Measurements from ENCODE around the gene CCDC158. TPM values are rescaled to one million over a fixed set of nuclear protein-coding genes. Genes with fewer than 3 reads are reported as not detected.

Gene CCDC158
- total and polyA plus RNA-seq, 10 of the 15 experiments (the other 5 are each of a cell fraction or from before 2014, with no cell fraction given) = not detected

DNA sequence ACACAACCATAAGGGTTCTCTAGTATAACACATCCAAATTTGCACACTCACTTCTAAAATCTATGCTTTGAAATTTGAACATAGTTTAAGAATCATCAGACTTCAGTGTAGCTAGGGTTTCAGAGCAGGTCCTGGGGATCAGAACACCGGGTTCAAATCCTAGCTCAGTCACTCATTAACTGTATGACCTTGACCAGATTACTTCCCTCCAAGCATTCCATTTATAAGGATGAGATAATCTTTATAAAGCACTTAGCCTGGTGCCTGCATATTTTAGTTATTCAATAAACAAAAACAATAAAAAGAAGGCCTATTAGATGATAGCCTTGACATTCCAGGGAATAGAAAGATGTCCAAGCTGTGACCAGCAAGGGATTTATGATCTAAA is 119.2 kb downstream of the CCDC158 start:
- ChIA-PET CTCF (interaction anchor here (1.9 kb wide), 1 partner anchor 122 kb away, joined by 7 read pairs; no protein-coding TSS in a partner anchor), SMC1A (ENCODE audit: uncharacterized antibody, unreplicated experiment) (interaction anchor here (0.5 to 1.8 kb wide), 3 partner anchors 76 to 712 kb away, joined by 3 to 5 read pairs (median 5); no protein-coding TSS in a partner anchor), POLR2A (no interaction called here), RAD21 (ENCODE audit: unreplicated experiment) (interaction anchor here (1.5 kb wide), 1 partner anchor 121 kb away, joined by 4 read pairs; no protein-coding TSS in a partner anchor)
- H4K20me1 ChIP-seq (ENCODE audit: control insufficient read depth, insufficient read depth) = no peaks in the 10 kb centered on the region
- intact Hi-C loops (cut with micrococcal nuclease; ENCODE audit: unreplicated experiment) (loop anchor here (1.0 kb wide), 1 partner anchor 103 kb away; no protein-coding TSS in a partner anchor), in situ Hi-C loops (cut with MboI) (no loop called here)
- no peaks in the 10 kb centered on the region for H3K36me3 ChIP-seq (ENCODE audit: control insufficient read depth in 2 of 2, insufficient read depth in 2 of 2, low read length in 1 of 2)
- WGBS (ENCODE audit: insufficient coverage, insufficient replicate concordance, low lambda C conversion rate, missing lambda C conversion rate) = 0% methylated on average over 1 of the region's 1 CpG
- no peak overlapping the region for H3K9ac ChIP-seq (ENCODE audit: control insufficient read depth, insufficient read depth, low read length)
- DNase-seq (ENCODE audit: low read depth, low spot score) (no peak), FAIRE-seq (no peak), ATAC-seq (no peak)
- peak overlapping the region; percentile 64 for H3K4me2 ChIP-seq (ENCODE audit: control insufficient read depth, insufficient read depth)
- H3K4me3 ChIP-seq = no peak overlapping the region
- H3K4me1 ChIP-seq (ENCODE audit: control insufficient read depth, insufficient read depth, low read length) = peaks cover 24% of the 10 kb centered on the region
- BruUV-seq (replicated peaks) = no TSS peak
- TF ChIP-seq CREB1 (IDR thresholded peaks at IDR 0.05; ENCODE audit: low read depth) = no peak
- no peak for TF ChIP-seq POLR2AphosphoS2 (IDR thresholded peaks at IDR 0.05; ENCODE audit: low read depth, low read length)
- no peak for TF ChIP-seq SMC3 (IDR thresholded peaks at IDR 0.05; ENCODE audit: borderline replicate concordance, low read length)
- TF ChIP-seq, protein P1, sequence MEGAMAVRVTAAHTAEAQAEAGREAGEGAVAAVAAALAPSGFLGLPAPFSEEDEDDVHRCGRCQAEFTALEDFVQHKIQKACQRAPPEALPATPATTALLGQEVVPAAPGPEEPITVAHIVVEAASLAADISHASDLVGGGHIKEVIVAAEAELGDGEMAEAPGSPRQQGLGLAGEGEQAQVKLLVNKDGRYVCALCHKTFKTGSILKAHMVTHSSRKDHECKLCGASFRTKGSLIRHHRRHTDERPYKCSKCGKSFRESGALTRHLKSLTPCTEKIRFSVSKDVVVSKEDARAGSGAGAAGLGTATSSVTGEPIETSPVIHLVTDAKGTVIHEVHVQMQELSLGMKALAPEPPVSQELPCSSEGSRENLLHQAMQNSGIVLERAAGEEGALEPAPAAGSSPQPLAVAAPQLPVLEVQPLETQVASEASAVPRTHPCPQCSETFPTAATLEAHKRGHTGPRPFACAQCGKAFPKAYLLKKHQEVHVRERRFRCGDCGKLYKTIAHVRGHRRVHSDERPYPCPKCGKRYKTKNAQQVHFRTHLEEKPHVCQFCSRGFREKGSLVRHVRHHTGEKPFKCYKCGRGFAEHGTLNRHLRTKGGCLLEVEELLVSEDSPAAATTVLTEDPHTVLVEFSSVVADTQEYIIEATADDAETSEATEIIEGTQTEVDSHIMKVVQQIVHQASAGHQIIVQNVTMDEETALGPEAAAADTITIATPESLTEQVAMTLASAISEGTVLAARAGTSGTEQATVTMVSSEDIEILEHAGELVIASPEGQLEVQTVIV (IDR thresholded peaks at IDR 0.05; ENCODE audit: borderline replicate concordance, partially characterized antibody) = no peak
- no peak for TF ChIP-seq SREBF2 (IDR thresholded peaks at IDR 0.05; ENCODE audit: low read length)
- TF ChIP-seq, protein P2, sequence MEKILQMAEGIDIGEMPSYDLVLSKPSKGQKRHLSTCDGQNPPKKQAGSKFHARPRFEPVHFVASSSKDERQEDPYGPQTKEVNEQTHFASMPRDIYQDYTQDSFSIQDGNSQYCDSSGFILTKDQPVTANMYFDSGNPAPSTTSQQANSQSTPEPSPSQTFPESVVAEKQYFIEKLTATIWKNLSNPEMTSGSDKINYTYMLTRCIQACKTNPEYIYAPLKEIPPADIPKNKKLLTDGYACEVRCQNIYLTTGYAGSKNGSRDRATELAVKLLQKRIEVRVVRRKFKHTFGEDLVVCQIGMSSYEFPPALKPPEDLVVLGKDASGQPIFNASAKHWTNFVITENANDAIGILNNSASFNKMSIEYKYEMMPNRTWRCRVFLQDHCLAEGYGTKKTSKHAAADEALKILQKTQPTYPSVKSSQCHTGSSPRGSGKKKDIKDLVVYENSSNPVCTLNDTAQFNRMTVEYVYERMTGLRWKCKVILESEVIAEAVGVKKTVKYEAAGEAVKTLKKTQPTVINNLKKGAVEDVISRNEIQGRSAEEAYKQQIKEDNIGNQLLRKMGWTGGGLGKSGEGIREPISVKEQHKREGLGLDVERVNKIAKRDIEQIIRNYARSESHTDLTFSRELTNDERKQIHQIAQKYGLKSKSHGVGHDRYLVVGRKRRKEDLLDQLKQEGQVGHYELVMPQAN (conservative IDR thresholded peaks at IDR 0.05) = no peak
- no peak for TF ChIP-seq ATF7 (IDR thresholded peaks at IDR 0.05; ENCODE audit: low read depth)
- no peak for TF ChIP-seq IKZF1 (conservative IDR thresholded peaks at IDR 0.05)
- TF ChIP-seq HCFC1 (IDR thresholded peaks at IDR 0.05; ENCODE audit: low read length) = no peak
- TF ChIP-seq CHD1 (IDR thresholded peaks at IDR 0.05; ENCODE audit: low read depth, low read length) = no peak
- TF ChIP-seq KDM1A (IDR thresholded peaks at IDR 0.05; ENCODE audit: borderline replicate concordance) = no peak
- TF ChIP-seq, protein P3, sequence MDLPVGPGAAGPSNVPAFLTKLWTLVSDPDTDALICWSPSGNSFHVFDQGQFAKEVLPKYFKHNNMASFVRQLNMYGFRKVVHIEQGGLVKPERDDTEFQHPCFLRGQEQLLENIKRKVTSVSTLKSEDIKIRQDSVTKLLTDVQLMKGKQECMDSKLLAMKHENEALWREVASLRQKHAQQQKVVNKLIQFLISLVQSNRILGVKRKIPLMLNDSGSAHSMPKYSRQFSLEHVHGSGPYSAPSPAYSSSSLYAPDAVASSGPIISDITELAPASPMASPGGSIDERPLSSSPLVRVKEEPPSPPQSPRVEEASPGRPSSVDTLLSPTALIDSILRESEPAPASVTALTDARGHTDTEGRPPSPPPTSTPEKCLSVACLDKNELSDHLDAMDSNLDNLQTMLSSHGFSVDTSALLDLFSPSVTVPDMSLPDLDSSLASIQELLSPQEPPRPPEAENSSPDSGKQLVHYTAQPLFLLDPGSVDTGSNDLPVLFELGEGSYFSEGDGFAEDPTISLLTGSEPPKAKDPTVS (IDR thresholded peaks at IDR 0.05; ENCODE audit: low read depth, low read length) = no peak
- no peak for TF ChIP-seq CREM (IDR thresholded peaks at IDR 0.05; ENCODE audit: low read depth)
- TF ChIP-seq TCF12 (IDR thresholded peaks at IDR 0.05; ENCODE audit: low read depth, low read length) = no peak
- no peak for TF ChIP-seq GATAD2B (conservative IDR thresholded peaks at IDR 0.05; ENCODE audit: low read depth)
- no peak for TF ChIP-seq SMAD5 (IDR thresholded peaks at IDR 0.05; ENCODE audit: low read depth)
- H3K9me3 ChIP-seq (replicated peaks; ENCODE audit: control insufficient read depth, insufficient read depth, low read length) = peaks cover 11% of the 10 kb centered on the region
- peaks cover 5 to 6% of the 10 kb centered on the region in 2 experiments for H3K27me3 ChIP-seq (replicated peaks in 1 of 2; ENCODE audit: control insufficient read depth in 2 of 2, insufficient read depth in 2 of 2, low read length in 1 of 2)
- no peak overlapping the region for H2AFZ ChIP-seq (ENCODE audit: control insufficient read depth, low read depth, low read length)
- H3K27ac ChIP-seq (ENCODE audit: control insufficient read depth, insufficient read depth) = no peak overlapping the region
- no peaks in the 10 kb centered on the region for H3K79me2 ChIP-seq (ENCODE audit: control insufficient read depth, insufficient read depth, low read length)

All from GM12878 (cell line).